Smooth muscle cell (in vitro differentiated cells): ENCODE results near the gene IFIT5. TPM values are rescaled to one million over a fixed set of nuclear protein-coding genes. Genes with fewer than 3 reads are reported as not detected.
A peak's percentile ranks its signal among the peaks of the same experiment; 100 is the strongest.

ENCODE experiments used
- DNase-seq: peaks from one replicate; lab custom pipeline; 2025; ENCODE audit not compliant: unreplicated experiment; lab: John Stamatoyannopoulos, UW
- H2AFZ ChIP-seq: fragments of 200-600 bp; sonication (generic); 2 replicates; pipeline ENCODE4 v1.6.0; 2016; ENCODE audit warnings: antibody characterized with exemption, low read depth, mild to moderate bottlenecking
- H3F3A ChIP-seq: fragments of 200-600 bp; sonication (generic); 2 replicates; pipeline ENCODE4 v1.6.0; 2017; ENCODE audit warnings: antibody characterized with exemption, low read depth
- H3K27ac ChIP-seq: fragments of 200-600 bp; sonication (generic); 2 replicates; pipeline ENCODE4 v1.5.1; 2016; ENCODE audit warnings: low read depth, mild to moderate bottlenecking
- H3K27me3 ChIP-seq: fragments of 200-600 bp; sonication (generic); 2 replicates; pipeline ENCODE4 v1.6.1; 2016; ENCODE audit warnings: low read depth, mild to moderate bottlenecking
- H3K36me3 ChIP-seq: fragments of 200-600 bp; sonication (generic); 2 replicates; pipeline ENCODE4 v1.5.1; 2016; ENCODE audit warnings: low read depth
- H3K4me1 ChIP-seq: fragments of 200-600 bp; sonication (generic); 2 replicates; pipeline ENCODE4 v1.5.1; 2016; ENCODE audit warnings: low read depth
- H3K4me2 ChIP-seq: fragments of 200-600 bp; sonication (generic); 2 replicates; pipeline ENCODE4 v1.6.0; 2016; ENCODE audit warnings: mild to moderate bottlenecking
- H3K4me3 ChIP-seq: fragments of 200-600 bp; sonication (generic); 2 replicates; pipeline ENCODE4 v1.5.1; 2016; ENCODE audit warnings: mild to moderate bottlenecking
- H3K79me2 ChIP-seq: fragments of 200-600 bp; sonication (generic); 2 replicates; pipeline ENCODE4 v1.6.0; 2016; ENCODE audit warnings: low read depth, mild to moderate bottlenecking
- H3K9ac ChIP-seq: fragments of 200-600 bp; sonication (generic); 2 replicates; pipeline ENCODE4 v1.6.0; 2016; ENCODE audit warnings: low read depth
- H3K9me3 ChIP-seq: fragments of 200-600 bp; sonication (generic); replicated peaks from 2 replicates; pipeline ENCODE4 v1.5.1; 2016; ENCODE audit warnings: low read depth
- H4K20me1 ChIP-seq: fragments of 200-600 bp; sonication (generic); 2 replicates; pipeline ENCODE4 v1.6.0; 2016; ENCODE audit warnings: low read depth
- CTCF ChIP-seq: fragments of 200-600 bp; sonication (generic); IDR thresholded peaks from 2 replicates; pipeline ENCODE4 v1.5.1; 2017; ENCODE audit warnings: borderline replicate concordance, mild to moderate bottlenecking, antibody characterized with exemption; ENCODE audit not compliant: insufficient read depth, poor library complexity, severe bottlenecking
- WGBS: methylation state at CpG from one replicate; pipeline ENCODE4 v1.1.7; 2016; ENCODE audit warnings: low lambda C conversion rate; 5-methylcytosine and 5-hydroxymethylcytosine counted together
- polyA plus RNA-seq: library from polyadenylated mRNA; unstranded; fragments of >200 nt; fragmentation: Nextera tagmentation; extraction: Ambion mirVana; gene quantifications from 2 replicates; pipeline ENCODE4 v1.2.1, GENCODE V29; 2016
- total RNA-seq: library from RNA; depleted of rRNA; stranded (reverse); fragments of >200 nt; gene quantifications from 2 replicates; pipeline ENCODE4 v1.2.3, GENCODE V29; 2014

The IFIT5 gene
- total and polyA plus RNA-seq, 2 experiments from 2014 or later = 4.9 to 7.7 TPM

GRCh38 chr10:89416465-89416864 is 2.1 kb downstream of the IFIT5 start:
- no peaks in the 10 kb centered on the region for H3K27me3 ChIP-seq
- H3K4me1 ChIP-seq = peaks cover 3% of the 10 kb centered on the region
- TF ChIP-seq CTCF = no peak
- no peaks in the 10 kb centered on the region for H3K9me3 ChIP-seq
- H3K27ac ChIP-seq = no peak overlapping the region
- H3K36me3 ChIP-seq = no peaks in the 10 kb centered on the region
- no peaks in the 10 kb centered on the region for H4K20me1 ChIP-seq
- no peaks in the 10 kb centered on the region for H3F3A ChIP-seq
- no peak overlapping the region for H3K4me3 ChIP-seq
- no peak overlapping the region for H3K9ac ChIP-seq
- 88% methylated on average over 1 of the region's 1 CpG for WGBS
- H3K4me2 ChIP-seq = no peak overlapping the region
- DNase-seq = no peak
- H2AFZ ChIP-seq = no peak overlapping the region
- no peaks in the 10 kb centered on the region for H3K79me2 ChIP-seq

GRCh38 chr10:89419548-89419947 is 5.2 kb downstream of the IFIT5 start:
- TF ChIP-seq CTCF = peak; percentile 31
- Histone ChIP-seq H3K9ac (no peak overlapping the region), H3K27me3 (no peaks in the 10 kb centered on the region), H3K79me2 (no peaks in the 10 kb centered on the region), H3K36me3 (no peaks in the 10 kb centered on the region), H3K4me2 (no peak overlapping the region), H3K9me3 (no peaks in the 10 kb centered on the region), H3K4me1 (no peaks in the 10 kb centered on the region), H3K4me3 (no peak overlapping the region), H4K20me1 (no peaks in the 10 kb centered on the region), H2AFZ (no peak overlapping the region), H3K27ac (no peak overlapping the region), H3F3A (no peaks in the 10 kb centered on the region)
- WGBS = 66% methylated on average over 3 of the region's 3 CpGs
- no peak for DNase-seq

GRCh38 chr10:89421018-89421476 is 6.7 kb downstream of the IFIT5 start:
- Histone ChIP-seq H3K27ac (no peak overlapping the region), H4K20me1 (no peaks in the 10 kb centered on the region), H3K9me3 (no peaks in the 10 kb centered on the region), H3K4me3 (no peak overlapping the region), H3K4me2 (no peak overlapping the region), H3F3A (no peaks in the 10 kb centered on the region), H3K27me3 (no peaks in the 10 kb centered on the region), H2AFZ (no peak overlapping the region), H3K79me2 (no peaks in the 10 kb centered on the region), H3K9ac (no peak overlapping the region), H3K36me3 (no peaks in the 10 kb centered on the region), H3K4me1 (no peaks in the 10 kb centered on the region)
- TF ChIP-seq CTCF = no peak
- DNase-seq = no peak
- 70% methylated on average over 2 of the region's 2 CpGs for WGBS

- Histone ChIP-seq H3K27me3 (no peaks in the 10 kb centered on the region), H3K9me3 (no peaks in the 10 kb centered on the region), H3K4me1 (no peaks in the 10 kb centered on the region), H3K9ac (no peak overlapping the region), H3K4me3 (no peak overlapping the region), H2AFZ (no peak overlapping the region), H4K20me1 (no peaks in the 10 kb centered on the region), H3K4me2 (no peak overlapping the region), H3K36me3 (no peaks in the 10 kb centered on the region), H3K79me2 (no peaks in the 10 kb centered on the region), H3F3A (no peaks in the 10 kb centered on the region), H3K27ac (no peak overlapping the region)
- no peak for DNase-seq
- TF ChIP-seq CTCF = no peak
- WGBS = 94% methylated on average over 5 of the region's 5 CpGs
Observed at GRCh38 chr10:89425000-89425399, 10.6 kb downstream of the IFIT5 start.
